Renal cortical epithelial cell (primary cell): ENCODE measurements around the gene PRMT7. TPM values are rescaled to one million over a fixed set of nuclear protein-coding genes. Genes with fewer than 3 reads are reported as not detected.

ENCODE experiments used
- DNase-seq: peaks from one replicate; pipeline ENCODE4 v3.0.0-alpha.2; 2011; ENCODE audit warnings: low read depth
- total RNA-seq: library from RNA; depleted of rRNA; stranded (reverse); fragments of >200 nt; gene quantifications from 2 replicates; pipeline ENCODE4 v1.2.3, GENCODE V29; 2014

Gene PRMT7, protein sequence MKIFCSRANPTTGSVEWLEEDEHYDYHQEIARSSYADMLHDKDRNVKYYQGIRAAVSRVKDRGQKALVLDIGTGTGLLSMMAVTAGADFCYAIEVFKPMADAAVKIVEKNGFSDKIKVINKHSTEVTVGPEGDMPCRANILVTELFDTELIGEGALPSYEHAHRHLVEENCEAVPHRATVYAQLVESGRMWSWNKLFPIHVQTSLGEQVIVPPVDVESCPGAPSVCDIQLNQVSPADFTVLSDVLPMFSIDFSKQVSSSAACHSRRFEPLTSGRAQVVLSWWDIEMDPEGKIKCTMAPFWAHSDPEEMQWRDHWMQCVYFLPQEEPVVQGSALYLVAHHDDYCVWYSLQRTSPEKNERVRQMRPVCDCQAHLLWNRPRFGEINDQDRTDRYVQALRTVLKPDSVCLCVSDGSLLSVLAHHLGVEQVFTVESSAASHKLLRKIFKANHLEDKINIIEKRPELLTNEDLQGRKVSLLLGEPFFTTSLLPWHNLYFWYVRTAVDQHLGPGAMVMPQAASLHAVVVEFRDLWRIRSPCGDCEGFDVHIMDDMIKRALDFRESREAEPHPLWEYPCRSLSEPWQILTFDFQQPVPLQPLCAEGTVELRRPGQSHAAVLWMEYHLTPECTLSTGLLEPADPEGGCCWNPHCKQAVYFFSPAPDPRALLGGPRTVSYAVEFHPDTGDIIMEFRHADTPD
- 21.5 and 49.2 TPM in 2 replicates for total RNA-seq

DNA sequence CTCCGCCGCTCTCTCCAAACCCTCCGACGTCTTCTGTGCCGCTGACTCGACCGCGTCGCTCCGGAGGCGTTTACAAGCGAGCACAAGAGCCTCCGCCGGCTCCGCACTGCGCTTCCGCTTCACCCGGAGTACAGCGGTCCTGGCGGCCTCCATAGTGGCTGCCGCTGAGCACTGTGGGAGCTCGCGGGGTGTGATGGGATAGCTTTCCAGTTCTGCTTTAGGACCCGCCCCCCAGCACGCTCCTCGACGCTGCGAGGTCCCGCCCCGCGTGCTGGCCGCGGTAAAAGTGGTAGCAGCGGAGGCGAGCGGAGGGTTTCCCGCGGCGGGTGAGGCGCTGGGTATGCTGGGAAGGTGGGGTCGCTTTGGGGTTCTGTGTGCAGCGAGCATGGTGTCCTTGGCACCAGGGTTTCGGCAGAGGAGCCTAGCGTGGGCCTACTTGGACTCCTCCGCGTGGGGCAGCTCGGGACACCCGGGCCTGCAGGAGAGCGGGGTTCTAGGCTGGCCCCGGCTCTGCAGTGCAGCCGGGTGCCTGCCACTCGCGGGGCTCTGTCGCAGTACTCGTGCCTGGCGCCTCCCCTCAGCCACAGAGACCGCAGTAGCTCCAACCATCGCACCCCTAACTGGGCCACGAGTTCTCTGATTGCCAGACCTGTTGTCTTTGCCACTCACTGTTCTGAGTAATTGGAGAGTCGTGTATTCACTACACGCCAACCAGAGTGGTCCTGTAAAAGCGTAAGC lies at the start of gene PRMT7, which contains the start of gene SLC7A6OS:
TSS of gene PRMT7 (plus strand) at position 246 of the 738 bp plus-strand sequence. CDS start 4,961 bp downstream, outside the sequence.
TSS of gene SLC7A6OS (minus strand) at position 173 of the 738 bp plus-strand sequence. CDS start at position 153, 20 bp downstream.
- peak; percentile 77 for DNase-seq

DNA sequence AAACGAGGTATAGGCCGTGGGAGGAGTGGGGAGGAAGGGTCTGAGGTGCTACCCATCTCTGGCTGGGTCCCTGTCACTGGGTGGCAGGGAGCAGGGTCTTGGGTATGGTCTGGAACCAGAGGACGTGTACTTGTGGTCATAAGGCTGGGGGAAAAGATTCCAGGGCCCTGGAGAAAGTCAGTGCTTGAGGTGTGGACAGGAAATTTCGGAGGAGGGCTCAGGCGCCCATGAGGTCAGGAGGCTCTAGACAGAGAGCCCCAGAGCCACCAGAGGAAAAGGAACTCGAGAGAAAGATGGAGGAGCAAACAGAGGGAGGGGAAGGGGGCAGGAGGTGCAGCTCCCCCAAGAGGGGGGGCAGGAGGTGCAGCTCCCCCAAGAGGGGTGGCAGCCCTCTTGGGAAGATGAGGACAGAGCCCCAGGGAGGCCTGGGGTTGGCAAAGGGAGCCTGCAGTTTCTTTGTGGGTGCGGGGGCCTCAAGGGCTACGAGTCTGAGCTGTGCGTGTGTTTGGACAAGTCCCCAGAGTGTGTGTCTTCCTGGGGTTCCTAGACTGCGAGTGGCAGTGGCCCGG lies 47.2 kb upstream of the PRMT7 start:
- no peak for DNase-seq

DNA sequence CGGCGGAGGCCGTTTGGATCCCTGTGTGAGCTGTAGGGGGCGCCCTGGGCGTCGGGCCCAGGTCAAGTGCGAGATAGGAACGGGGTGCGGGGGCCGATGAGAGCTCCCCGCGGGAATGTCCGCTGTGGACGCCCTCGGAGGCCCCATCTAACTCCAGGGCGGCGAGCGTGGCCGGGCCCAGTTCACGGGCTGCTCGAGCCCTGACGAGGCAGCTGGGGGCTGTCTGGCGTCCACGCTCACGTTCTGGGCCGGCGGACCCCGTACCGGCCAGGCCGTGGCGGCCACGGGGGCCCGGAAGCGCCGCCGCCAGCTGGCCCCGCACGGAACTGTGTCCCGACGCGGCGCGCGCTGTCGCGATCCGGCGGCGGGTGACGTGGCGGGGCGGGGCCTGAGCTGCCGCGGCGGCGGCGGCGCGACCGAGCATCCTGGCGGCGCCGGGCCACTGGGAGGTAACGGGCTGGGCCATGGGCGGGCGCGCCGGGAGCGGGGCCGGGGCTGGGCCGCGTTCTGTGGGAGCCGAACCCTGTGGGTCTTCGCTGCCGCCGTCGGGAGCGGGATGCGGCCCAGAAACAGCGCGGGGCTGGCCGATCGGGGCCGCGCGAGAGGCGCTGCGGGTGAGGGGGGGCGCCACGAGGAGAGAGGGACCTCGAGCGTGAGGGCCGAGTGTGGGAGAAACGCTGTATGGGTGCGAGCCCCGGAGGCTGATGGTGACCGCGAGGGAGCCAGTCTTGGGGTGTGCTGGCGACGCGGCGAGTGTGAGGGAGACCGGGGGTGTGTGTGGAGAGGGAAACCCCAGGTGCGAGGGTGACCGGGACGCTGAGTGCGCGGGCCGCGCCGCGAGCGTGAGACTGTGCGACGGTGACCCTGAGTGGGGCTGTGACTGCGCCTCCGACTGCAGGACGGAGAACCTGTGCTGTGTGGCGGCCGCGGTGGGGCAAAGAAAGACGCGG lies 46.4 kb upstream of the PRMT7 start, which contains the start of gene SLC7A6:
TSS of gene SLC7A6 (plus strand) at position 399 of the 950 bp plus-strand sequence. CDS start 10,201 bp downstream, outside the sequence.
- no peak for DNase-seq

DNA sequence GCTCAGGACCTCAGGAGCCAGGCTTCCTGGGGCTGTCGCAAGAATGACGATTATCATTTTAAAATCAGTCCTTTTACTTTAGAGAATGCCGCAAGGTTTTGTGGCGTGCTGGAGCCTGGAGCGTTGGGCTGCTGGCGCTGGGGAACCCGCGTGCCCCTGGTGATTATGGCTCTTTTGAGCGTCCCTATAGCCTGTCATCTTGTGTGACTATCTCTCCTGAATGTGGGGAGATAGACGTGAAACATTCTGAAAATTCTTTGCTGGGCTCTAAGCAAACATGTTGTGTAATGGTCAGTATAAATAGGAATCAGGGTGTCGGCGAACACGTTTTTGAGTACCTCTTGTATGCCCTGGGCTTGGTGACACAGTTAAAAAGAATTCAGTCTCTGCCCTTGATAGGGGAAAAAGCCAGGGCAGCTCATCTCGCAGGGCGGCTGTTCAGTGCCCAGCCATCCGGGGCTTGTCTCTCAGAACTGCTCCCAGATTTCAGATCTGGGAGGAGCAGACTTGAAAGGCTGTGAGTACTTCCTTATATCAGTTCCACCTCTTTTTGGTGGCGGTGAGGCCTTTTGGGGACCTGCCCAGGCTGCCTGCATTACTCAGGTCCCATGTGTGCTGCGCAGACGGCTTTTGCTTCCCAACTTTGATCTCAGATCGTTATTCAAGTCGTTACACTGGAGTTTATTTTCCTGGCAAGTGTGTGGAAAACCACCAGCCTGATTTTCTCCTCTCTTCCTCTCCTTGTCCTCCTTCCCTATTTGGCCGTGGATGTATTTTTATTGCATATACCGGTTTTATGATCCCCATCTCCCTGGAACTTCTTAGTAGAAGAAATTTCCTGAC lies 45.5 kb upstream of the PRMT7 start:
- peak; percentile 87 for DNase-seq

DNA sequence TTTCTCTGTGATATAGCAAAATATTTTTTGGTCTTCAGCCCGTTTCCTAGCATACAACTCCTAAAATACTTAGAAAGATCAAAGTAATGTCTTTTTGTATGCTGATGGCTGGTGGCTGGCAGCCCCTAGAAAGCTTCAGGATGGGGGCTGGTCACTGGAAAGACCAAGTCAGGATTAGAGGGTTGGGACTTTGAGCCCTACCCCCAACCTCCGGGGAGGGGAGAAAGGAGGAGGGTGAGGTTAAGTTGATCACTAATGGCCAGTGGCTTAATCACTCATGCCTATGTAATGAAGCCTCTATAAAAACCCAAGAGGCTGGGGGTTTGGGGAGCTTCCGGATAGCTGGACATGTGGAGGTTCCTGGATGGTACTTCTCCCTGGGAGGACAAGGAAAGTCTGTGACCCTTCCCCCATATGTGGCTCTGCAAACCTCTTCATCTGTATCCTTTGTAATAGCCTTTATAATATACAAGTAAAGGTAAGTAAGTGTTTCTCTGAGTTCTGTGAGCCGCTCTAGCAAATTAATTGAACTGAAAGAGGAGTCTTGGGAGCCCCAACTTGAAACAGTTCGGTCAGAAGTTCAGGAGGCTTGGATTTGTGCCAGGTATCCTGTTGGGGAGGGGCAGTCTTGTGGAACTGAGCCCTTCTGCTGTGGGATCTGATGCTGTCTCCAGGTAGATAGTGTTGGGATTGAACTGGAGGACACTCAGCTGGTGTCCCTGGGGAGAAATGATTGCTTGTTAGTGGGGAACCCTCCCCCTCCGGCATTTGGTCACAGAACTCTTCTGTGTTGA lies 43.0 kb upstream of the PRMT7 start:
- peak; percentile 17 for DNase-seq

DNA sequence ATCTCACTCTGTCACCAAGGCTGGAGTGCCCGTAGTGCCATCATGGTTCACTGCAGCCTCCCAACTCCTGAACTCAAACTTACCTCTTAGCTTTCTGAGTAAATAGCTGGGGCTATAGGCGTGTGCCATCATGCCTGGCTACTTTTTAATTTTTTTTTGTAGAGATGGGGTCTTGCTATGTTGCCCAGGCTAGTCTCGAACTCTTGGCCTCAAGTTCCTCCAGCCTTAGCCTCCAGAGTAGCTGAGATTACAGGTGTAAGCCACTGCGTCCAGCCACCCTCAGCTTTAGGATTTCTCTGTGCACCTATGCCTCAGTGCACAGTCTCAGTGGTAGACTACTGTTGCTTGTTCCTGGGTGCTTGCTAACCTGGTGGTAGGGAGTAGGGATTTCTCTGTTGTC lies 41.0 kb upstream of the PRMT7 start:
- no peak for DNase-seq

DNA sequence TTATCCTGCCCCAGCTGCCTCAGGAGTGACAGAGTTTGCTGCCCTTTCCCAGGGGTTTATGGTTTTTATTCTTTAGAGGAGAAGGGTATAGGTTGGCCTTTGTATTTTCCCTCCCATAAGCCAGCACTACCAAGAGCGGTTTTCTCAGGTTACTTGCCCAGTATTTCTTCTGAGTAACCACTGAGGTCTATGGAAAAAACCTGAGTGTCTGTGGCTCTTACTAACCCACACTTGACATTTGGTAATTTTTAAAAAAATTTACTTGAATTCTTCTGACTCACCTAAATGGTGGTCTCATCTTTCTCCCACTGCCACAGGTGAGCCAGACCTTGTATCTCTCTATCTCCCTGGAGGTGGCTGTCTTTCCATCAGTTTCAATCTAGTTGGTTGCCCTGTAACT lies 40.5 kb upstream of the PRMT7 start:
- no peak for DNase-seq

DNA sequence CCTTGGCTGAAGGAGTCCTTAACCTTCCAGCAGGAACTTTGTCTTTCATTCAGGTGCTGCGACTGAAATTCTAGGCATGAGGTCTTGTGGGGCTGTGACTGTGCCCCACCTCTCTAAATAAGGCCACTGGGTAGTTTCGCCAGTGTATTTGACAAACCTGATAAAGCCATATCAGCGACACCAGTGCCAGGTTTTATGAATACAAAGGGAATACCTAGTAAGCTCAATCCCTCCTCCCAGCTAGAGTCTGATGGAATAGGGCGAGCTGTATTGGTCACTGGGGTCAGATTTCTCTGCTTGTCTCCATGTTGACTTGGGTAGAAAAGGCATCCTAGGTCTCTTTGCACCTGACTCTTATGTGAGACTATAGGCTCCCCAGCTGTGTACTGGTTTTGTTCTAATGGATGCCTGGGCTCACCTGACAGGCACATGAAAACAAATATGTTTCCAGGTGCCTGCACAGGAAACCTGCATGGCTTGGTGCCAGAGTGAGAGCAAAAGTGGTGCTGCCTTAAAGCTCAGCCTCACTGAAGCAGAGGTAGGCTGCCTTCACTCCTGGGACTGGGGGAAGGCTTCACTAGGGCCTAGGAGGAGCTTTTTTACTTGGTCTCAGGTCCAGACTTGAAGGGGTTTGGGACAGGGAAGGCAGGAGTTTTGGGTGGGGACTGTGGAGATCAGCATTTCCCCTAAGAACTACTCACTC lies 38.2 kb upstream of the PRMT7 start:
- no peak for DNase-seq

DNA sequence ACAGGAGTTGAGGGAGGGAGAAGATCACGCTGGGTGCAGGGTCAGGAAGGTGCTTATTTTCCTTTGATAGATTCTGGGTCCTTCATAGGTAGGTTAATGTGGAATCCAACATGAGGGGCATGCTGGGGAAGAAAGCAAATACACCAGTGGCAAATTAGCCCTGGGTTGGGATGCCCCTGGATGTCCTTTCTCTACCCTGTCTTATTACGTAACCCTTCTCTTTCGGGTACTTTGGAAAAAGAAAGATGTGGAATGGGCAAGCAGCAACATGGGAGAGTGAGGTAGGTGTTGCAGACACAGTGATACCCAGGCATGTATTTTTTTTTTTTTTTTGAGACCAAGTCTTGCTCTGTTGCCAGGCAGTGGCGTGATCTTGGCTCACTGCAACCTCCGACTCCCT lies 37.4 kb upstream of the PRMT7 start:
- DNase-seq, result no peak

DNA sequence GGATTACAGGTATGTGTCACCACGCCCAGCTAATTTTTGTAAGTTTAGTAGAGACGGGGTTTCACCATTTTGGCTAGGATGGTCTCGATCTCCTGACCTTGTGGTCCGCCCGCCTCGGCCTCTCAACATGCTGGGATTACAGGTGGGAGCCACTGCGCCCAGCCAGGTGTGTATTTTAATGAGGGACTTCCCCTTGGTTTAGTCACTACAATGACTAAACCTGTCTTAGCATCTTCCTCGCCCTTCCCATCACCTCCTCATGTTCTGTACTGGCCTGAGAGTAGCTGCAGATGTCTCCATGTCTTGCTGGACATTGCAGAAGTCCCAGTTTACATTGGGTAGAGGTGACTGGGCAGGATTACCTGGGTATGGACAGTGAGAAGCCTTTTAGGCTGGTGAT lies 36.9 kb upstream of the PRMT7 start:
- no peak for DNase-seq

DNA sequence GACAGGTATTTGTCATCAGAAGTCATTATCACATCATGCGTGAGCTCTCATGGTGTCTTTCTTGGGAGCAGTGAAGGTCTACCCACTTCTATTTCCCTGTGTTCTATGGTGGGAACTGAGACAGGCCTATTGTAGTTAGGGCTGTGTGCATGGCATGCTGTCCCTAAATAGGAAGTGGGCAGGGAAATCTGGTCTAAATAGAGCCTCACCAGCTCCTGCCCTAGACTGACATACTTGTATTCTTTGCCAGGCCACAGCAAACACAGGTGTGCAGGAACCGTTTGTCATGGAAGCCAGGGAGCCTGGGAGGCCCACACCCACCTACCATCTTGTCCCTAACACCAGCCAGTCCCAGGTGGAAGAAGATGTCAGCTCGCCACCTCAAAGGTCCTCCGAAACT lies 36.4 kb upstream of the PRMT7 start:
- no peak for DNase-seq

DNA sequence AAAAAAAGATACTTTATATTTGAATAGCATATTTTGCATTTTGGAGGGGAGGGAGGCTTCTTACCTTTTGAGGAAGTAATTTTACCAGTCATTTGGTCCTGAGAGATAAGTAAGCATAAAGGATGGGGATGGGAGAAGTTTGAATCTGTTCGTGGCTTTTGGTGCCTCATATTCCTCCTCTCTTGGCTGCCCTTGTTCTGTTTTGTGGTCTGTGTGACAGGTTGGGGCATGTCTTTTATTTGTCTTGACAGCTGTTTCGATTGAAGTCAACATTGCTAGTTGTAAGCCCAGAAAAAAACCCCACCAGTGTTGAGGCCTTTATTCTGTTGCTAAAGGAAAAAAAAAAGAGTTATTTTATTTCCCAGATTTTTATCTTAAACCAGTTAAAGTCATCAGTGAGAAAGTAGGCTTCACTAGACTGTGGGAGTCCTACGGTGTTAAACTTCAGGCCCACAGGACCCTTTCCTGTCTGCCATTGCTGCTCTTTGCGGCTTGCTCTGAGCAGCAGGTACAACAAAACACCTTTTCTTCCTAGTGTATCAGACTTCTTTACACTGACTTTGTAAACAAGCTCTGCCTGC lies 35.1 kb upstream of the PRMT7 start:
- no peak for DNase-seq

DNA sequence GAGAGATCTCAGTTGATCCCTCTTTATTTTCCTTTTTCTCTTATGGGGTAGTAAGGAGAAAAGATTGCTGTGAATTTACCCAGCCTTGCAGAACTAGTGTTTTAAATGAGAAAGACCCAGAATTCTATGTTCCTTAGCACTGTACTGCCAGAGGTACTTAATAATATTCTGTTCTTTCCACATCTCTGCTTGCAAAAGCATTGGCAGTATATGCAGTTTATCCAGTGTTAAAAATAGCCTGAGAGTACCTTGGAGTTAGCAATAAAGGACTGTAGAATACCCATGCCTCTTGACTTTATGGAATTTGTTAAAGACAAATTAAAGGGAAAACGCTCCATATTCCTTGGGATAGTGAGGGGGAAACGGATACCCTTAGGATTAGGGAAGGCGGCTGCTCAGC lies 34.6 kb upstream of the PRMT7 start:
- no peak for DNase-seq

DNA sequence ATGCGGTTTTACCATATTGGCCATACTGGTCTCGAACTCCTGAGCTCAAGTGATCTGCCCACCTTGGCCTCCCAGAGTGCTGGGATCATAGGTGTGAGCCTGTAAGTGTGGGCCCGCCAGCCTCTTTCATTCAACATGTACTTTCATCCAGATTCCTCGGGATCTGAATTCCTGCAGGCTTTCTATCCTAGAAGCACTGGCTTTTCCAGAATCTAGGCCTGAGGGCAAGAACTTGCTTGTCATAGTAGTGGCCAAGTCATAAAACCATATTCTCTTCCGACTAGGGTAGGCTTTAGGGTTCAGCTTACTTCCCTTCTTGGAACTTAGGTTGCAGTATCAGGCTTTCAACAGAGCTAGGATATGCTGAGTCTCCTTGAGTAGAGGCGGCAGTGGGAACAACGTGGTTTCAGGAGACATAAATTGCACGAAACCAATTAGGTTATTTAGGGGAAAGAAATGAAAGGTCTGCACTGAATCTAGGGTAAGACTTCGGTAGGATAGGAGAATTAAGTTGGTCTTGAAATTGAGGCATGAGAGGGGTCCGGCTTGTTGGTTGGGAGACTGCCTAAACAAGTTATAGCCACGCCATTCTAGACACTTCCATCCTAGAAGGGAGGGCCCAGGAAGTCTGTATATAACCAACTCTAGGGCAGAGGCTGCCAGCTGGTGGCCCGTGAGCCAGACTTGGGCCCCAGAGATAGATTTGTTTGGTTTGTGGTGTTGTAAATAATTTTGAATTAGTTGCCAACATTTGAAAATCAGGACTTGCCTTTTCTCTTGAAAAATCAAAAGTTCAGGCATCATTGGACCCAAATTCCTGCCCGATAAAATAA lies 30.9 kb upstream of the PRMT7 start:
- DNase-seq, result no peak

DNA sequence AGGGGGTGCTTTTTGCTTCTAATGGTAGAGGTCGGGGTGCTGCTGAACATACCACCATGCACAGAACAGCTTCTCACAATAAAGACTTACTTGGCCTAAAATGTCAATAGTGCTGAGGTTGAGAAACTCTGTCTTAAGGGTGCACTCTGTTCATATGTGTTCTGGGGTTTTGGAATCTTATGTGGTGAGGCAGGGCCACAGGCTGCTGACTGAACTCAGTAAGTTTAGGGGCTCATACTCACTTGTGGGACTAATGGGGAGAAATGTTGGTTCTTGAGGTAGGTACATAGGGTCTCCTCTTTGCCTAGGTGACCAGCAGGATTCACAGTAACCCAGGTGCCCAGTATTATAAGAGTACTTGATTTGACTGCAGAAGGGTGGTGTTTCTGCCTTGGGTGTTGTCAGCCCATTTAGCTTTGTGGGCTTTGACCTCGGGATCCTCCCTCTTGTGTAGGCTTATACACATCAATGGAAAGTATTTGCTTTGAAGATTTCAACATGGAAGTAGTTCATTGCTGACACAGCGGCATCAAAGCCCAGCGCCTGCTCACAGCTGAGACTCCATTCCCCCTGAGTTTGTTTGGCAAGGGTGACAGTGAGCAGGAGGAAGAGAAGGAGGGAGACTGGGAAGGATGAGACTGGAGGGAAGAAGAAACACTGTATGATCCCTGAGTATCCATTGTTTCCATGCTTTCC lies 29.3 kb upstream of the PRMT7 start:
- no peak for DNase-seq

DNA sequence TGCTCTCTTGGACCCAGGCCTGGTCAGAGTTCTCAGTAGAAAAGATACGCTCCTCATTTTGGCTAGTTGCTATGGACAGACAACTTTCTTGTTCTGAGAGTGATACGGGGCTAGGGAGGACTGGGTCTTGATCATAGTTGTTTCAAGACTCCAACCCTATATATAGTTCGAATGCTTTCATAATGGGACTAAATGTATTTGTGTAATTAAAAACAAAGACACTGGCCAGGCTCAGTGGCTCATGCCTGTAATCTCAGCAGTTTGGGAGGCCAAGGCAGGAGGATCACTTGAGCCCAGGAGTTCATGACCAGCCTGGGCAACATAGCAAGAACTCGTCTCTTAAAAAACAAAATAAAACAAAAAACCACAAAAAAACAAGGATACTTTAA lies 28.8 kb upstream of the PRMT7 start:
- DNase-seq, result no peak
